ENCODE data around the gene EHBP1. TPM values are rescaled to one million over a fixed set of nuclear protein-coding genes. Genes with fewer than 3 reads are reported as not detected.

The EHBP1 gene
- total and polyA plus RNA-seq, 8 donors: 10.2 to 142 (median 37.9) TPM

- H3K27ac ChIP-seq: peak overlapping the region in 4 of 5 donors; percentile 22 to 60 (median 48)
- peak in 1 of 2 donors; percentile 88 for DNase-seq
- H3K4me3 ChIP-seq: no peak overlapping the region
- TF ChIP-seq CTCF (IDR thresholded peaks at IDR 0.05) (no peak), EP300 (IDR thresholded peaks at IDR 0.05) (no peak), POLR2AphosphoS5 (IDR thresholded peaks at IDR 0.05) (peak; percentile 32 to 52 (median 43))
- intact Hi-C loops (cut with DNase I; ENCODE audit: low total_unique reads): no loop called here
- H3K9me3 ChIP-seq: no peaks in the 10 kb centered on the region
- H3K27me3 ChIP-seq: no peaks in the 10 kb centered on the region
- no peaks in the 10 kb centered on the region for H3K36me3 ChIP-seq
- peaks cover 0 to 61% (median 32%) of the 10 kb centered on the region in 4 donors for H3K4me1 ChIP-seq
Measured at GRCh38 chr2:62663411-62663810, 42.1 kb upstream of the EHBP1 start.

GRCh38 chr2:62663920-62664795 is 41.4 kb upstream of the EHBP1 start:
- H3K27ac ChIP-seq: peak overlapping the region in 4 of 5 donors; percentile 22 to 60 (median 48)
- intact Hi-C loops (cut with DNase I; ENCODE audit: low total_unique reads): no loop called here

GRCh38 chr2:62665446-62665845 is 40.1 kb upstream of the EHBP1 start:
- Histone ChIP-seq H3K36me3 (no peaks in the 10 kb centered on the region), H3K9me3 (no peaks in the 10 kb centered on the region), H3K27ac (peak overlapping the region in 3 of 5 donors; percentile 39 to 60 (median 49)), H3K4me1 (peaks cover 0 to 49% (median 30%) of the 10 kb centered on the region in 4 donors), H3K27me3 (no peaks in the 10 kb centered on the region), H3K4me3 (no peak overlapping the region)
- TF ChIP-seq CTCF (IDR thresholded peaks at IDR 0.05) (no peak), POLR2AphosphoS5 (IDR thresholded peaks at IDR 0.05) (no peak), POLR2A (IDR thresholded peaks at IDR 0.05) (no peak), EP300 (IDR thresholded peaks at IDR 0.05) (no peak)
- WGBS, 5 donors: 57 to 81% (median 63%) methylated on average over 1 of the region's 1 CpG
- intact Hi-C loops (cut with DNase I; ENCODE audit: low total_unique reads): no loop called here
- DNase-seq: no peak

More at GRCh38 chr2:62663920-62664795, 41.4 kb upstream of the EHBP1 start:
- Histone ChIP-seq H3K4me3 (no peak overlapping the region), H3K4me1 (peaks cover 0 to 61% (median 32%) of the 10 kb centered on the region in 4 donors), H3K36me3 (no peaks in the 10 kb centered on the region), H3K9me3 (no peaks in the 10 kb centered on the region), H3K27me3 (no peaks in the 10 kb centered on the region)
- no peak for TF ChIP-seq EP300 (IDR thresholded peaks at IDR 0.05)
- TF ChIP-seq CTCF (IDR thresholded peaks at IDR 0.05): no peak
- TF ChIP-seq POLR2A (IDR thresholded peaks at IDR 0.05): no peak
- no peak for TF ChIP-seq POLR2AphosphoS5 (IDR thresholded peaks at IDR 0.05)
- peak in 1 of 2 donors; percentile 66 for DNase-seq

- Histone ChIP-seq H3K9me3 (no peaks in the 10 kb centered on the region), H3K4me1 (peaks cover 0 to 28% (median 18%) of the 10 kb centered on the region in 4 donors), H3K27ac (no peak overlapping the region), H3K36me3 (no peaks in the 10 kb centered on the region), H3K4me3 (no peak overlapping the region), H3K27me3 (no peaks in the 10 kb centered on the region)
- WGBS, 5 donors: 74 to 94% (median 78%) methylated on average over 5 of the region's 5 CpGs
- TF ChIP-seq CTCF (IDR thresholded peaks at IDR 0.05): no peak
- TF ChIP-seq POLR2AphosphoS5 (IDR thresholded peaks at IDR 0.05): no peak
- TF ChIP-seq EP300 (IDR thresholded peaks at IDR 0.05): no peak
- intact Hi-C loops (cut with DNase I; ENCODE audit: low total_unique reads): no loop called here
- DNase-seq: no peak
Measured at GRCh38 chr2:62669180-62669579, 36.3 kb upstream of the EHBP1 start.

Data from stomach (tissue), 9 donors.